GM18870 (cell line): ENCODE measurements around the gene AP3S2.
A peak's percentile ranks its signal among the peaks of the same experiment; 100 is the strongest.
"Not testable (repeated sequence)": the region's sequence is repeated elsewhere in the genome, so short reads cannot be mapped to it uniquely, and the experiment has no call there.

ENCODE experiments used
- ATAC-seq: cut with Tn5 transposase; IDR thresholded peaks from one replicate; pipeline ENCODE4 v1.9.1; 2021; ENCODE audit warnings: moderate library complexity; ENCODE audit not compliant: unreplicated experiment

Gene AP3S2

GRCh38 chr15:89869490-89869889 lies 24.3 kb downstream of the AP3S2 start:
- ATAC-seq, result not testable (repeated sequence)

GRCh38 chr15:89864958-89865739 lies 28.6 kb downstream of the AP3S2 start:
- ATAC-seq, result no peak

- ATAC-seq, result no peak
Measured at GRCh38 chr15:89863918-89864317, 29.9 kb downstream of the AP3S2 start.

GRCh38 chr15:89860891-89861290 lies 32.9 kb downstream of the AP3S2 start:
- ATAC-seq, result no peak

GRCh38 chr15:89860431-89860830 lies 33.4 kb downstream of the AP3S2 start:
- ATAC-seq, result no peak

- no peak for ATAC-seq
Measured at GRCh38 chr15:89858661-89859458, 34.9 kb downstream of the AP3S2 start.

GRCh38 chr15:89857673-89858072 lies 36.1 kb downstream of the AP3S2 start:
- no peak for ATAC-seq

- ATAC-seq, result no peak
Measured at GRCh38 chr15:89855948-89856347, 37.8 kb downstream of the AP3S2 start.

- ATAC-seq, result not testable (repeated sequence)
Measured at GRCh38 chr15:89854863-89855262, 38.9 kb downstream of the AP3S2 start.

- ATAC-seq, result no peak
Measured at GRCh38 chr15:89852342-89852995, 41.3 kb downstream of the AP3S2 start.

- peak; percentile 83 for ATAC-seq
Measured at GRCh38 chr15:89851673-89852341, 42.0 kb downstream of the AP3S2 start.

GRCh38 chr15:89848970-89849292 lies 44.9 kb downstream of the AP3S2 start:
- ATAC-seq, result no peak

GRCh38 chr15:89847101-89847500 lies 46.7 kb downstream of the AP3S2 start:
- ATAC-seq, result no peak

- ATAC-seq, result no peak
Measured at GRCh38 chr15:89845305-89845893, 48.4 kb downstream of the AP3S2 start.

GRCh38 chr15:89841962-89842361 lies 51.8 kb downstream of the AP3S2 start:
- no peak for ATAC-seq

- no peak for ATAC-seq
Measured at GRCh38 chr15:89841306-89841705, 52.5 kb downstream of the AP3S2 start.

- no peak for ATAC-seq
Measured at GRCh38 chr15:89839167-89839810, 54.5 kb downstream of the AP3S2 start.

GRCh38 chr15:89837830-89838178 lies 56.0 kb downstream of the AP3S2 start:
- no peak for ATAC-seq

- no peak for ATAC-seq
Measured at GRCh38 chr15:89837134-89837829, 56.5 kb downstream of the AP3S2 start.
